GM19455 (cell line): ENCODE results near the gene BRAT1.
A peak's percentile ranks its signal among the peaks of the same experiment; 100 is the strongest.
"Not testable (repeated sequence)": the region's sequence is repeated elsewhere in the genome, so short reads cannot be mapped to it uniquely, and the experiment has no call there.

Experiments
- ATAC-seq: cut with Tn5 transposase; IDR thresholded peaks from one replicate; pipeline ENCODE4 v1.9.1; 2021; ENCODE audit not compliant: unreplicated experiment

Gene BRAT1

DNA sequence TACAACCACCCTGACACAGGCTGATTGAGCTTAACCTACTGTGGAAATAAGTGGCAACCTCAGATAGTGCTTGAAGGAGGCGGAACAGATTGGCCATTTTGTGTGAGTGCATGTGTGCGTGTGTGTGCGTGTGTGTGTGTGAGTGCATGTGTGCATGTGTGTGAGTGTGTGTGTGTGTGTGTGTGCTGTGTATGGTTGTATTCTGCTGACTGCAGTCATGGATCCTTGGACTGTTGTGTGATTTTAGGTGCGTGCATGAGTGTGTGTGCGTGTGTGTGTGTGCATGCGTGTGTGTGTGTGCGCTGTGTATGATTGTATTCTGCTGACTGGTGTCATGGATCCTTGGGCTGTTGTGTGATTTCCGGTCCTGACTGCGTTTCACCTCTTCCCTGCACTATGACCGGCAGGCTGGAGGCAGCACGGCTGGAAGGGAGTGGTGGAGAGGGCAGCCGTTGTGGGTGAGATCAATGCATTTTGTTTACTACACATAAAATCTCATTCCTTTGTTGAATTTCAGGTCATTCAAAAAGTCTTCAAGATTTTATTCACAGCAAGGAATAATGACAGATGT, 9.7 kb upstream of the BRAT1 start:
- ATAC-seq, result no peak

DNA sequence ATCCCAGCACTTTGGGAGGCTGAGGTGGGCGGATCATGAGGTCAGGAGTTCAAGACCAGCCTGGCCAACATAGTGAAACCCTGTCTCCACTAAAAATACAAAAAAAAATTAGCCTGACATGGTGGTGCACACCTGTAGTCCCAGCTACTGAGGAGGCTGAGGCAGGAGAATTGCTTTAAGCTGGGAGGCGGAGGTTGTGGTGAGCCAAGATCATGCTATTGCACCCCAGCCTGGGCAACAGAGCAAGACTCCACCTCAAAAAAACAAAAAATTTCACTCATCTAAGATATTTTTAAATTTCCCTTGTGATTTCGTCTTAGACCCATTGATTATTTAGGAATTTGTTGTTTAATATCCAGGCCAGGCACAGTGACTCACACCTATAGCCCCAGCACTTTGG, 8.6 kb upstream of the BRAT1 start:
- ATAC-seq, result not testable (repeated sequence)

DNA sequence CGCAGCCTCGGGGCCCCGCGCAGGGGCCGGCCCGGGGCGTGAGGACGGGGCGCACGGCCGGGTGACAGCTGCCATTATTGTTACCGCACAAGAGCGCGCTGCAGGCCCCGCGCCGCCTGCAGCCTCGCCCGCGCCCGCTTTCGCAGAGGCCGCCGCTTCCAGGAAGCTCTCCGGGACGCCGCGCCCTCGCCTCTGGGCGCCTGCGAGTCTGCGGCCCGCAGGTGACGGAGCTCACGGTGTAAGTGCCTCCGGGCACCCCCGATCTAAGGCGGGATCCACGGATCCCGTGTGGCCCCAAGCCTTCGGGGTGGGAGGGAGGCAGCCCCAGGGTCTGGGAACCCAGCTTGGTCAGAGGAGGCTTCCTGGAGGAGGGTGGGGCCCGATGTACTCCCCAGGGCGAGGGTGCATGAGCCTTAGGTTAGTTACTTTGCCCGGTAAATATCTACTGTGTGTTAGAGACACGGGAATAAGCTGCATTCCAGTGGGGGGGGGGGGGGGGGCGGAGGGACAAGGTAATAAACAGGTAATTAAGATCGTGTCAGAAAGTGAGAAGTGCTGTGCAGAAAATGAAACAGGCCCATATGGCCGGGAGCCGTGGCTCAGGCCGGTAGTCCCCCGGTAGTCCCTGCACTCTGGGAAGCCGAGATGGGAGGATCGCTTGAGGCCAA, 4.1 kb upstream of the BRAT1 start:
- ATAC-seq, result peak; percentile 2

DNA sequence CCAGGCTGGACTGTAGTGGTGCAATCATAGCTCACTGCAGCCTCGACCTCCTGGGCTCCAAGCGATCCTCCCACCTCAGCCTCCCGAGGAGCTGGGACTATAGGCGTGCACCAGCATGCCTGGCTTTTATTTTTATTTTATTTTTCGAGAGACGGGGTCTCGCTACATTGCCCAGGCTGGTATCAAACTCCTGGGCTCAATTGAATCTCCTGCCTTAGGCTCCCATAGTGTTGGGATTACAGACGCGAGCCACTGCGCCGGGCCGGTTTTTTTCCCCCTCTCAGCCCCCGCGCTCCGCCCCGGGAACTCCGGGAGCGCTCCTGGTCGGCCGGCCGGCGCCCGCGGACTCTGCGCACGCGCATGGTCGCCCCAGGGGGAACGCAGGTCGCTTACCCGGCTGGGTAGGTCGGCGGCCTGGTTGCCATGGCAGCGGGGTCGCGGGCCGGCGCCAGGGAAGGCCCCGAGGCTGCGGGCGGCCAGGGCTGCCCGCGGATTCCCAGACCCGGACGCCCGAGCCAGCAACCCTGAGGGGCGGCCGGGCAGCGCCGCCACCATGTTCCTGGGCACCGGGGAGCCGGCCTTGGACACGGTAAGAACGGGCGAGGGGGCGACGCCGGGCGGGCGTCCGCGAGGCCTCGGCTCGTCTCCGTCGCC, 3.4 kb upstream of the BRAT1 start, which contains the start of gene IQCE:
Gene IQCE, plus strand, starts transcription at position 351 of the 654 bp plus-strand sequence. Its CDS starts 203 bp downstream, at position 554.
- ATAC-seq, result peak; percentile 48

DNA sequence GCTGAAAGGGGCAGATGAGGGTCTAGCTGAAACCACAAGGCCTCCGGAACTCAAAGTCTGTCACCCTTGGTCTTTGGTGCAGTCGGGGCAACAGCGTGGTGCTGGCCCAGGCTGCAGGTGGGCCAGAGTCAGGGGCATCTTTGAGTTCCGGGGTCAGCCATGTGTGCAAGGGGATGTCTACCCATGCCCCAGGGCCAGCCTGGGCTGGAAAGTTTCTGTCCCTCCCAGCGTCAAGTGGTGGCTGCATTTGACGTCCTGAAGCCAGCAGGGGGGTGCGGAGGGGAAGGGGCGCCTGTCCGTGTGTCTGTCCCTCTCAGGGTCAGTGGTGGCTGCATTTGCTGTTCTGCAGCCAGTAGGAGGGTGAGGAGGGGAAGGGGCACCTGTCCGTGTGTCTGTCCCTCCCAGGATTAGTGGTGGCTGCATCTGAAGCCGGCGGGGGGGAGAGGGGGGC, 638 bp downstream of the BRAT1 start:
- no peak for ATAC-seq

DNA sequence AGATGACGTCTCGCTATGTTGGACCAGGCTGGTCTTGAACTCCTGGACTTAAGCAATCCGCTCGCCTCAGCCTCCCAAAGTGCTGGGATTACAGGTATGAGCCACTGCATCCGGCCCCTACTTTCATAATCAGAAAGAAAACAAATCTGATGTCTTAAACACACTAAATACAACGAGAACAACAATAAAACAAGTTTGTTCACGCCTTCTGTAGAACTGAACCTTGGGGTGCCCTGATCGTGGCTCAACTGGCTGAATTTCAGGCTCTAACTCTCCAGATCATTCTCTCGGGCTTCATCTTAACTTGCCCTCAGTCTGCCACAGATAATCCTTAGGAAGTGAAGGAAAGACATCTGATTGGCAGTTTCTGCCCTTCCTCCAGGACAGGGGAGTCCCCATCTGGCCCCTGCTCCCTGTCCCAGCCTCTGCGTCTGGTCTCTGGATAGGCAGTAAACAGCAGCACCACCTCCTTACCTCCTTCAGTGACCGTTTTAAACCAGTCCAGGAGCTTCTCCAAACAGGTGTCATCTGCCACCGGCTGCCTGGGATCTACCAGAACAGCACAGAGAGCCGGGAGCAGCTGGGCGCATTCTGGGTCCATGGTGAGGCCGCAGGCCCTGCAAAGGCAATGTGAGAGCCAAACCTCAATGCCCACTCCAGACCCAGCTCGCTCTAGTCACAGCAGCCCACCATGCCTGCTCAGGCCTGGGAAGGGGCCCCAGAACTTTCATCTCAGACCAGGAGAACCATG, 1.3 kb downstream of the BRAT1 start:
- no peak for ATAC-seq

DNA sequence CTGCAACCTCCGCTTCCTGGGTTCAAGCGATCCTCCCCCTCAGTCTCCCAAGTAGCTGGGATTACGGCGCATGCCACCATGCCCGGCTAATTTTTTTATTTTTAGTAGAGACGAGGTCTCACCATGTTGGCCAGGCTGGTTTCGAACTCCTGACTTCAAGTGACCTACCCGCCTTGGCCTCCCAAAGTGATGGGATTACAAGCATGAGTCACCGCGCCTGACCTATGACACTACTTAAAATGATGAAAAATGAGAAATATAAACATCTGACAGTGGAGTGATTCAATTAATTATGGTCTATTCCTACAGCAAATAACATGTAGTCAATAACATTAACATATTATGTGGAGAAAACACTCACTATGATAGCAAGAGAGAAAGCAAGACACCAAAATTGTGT, 2.2 kb downstream of the BRAT1 start:
- ATAC-seq, result no peak

DNA sequence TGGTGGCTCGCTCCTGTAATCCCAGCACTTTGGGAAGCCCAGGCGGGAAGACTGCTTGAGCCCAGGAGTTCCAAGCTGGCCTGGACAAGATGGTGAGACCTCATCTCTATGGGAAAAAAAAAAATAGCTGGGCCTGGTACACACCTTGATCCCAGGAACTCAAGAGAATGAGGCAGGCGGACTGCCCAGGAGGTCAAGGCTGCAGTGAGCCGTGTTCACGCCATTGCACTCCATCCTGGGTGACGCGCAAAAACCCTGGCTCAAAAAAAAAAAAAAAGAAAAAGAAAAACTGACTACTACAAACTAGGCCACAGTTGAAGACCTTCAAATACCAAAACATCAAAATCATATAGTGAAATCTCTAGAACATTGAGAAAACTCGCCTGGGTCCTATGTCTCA, 3.9 kb downstream of the BRAT1 start:
- ATAC-seq, result no peak

DNA sequence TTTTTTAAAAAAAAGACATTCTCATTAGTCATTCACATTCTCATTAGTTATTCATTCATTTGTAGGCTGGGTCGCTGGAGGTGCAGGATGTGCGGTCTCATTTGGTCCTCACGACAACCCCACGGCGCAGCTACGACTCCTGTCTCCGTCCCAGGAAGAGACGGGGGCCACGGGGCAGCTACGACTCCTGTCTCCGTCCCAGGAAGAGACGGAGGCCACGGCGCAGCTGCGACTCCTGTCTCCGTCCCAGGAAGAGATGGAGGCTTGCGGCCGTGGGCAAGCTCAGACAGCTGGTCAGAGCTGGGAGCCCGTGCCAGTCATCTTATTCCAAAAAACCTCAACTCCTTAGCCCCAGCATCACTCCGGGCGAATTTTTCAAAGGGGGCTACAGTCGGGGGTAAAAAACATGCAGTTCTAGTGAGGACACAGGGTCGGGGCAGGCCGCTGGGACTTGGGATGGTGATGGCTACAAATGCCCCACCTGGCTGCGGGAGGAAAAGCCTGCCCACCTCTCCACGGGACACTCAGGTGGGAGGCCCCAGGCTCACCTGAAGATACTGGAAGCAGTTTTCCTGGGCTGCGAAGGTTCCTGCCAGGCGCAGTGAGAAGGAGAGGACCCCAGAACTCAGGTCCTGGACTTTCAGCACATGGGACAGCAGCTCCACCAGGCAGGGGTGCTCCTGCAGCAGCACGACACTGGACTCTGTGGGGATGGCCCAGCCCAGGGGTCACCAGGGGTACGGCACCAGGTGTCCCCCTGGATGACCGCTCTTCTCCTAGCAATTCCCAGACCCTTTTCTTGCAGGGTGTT, 8.3 kb downstream of the BRAT1 start:
- ATAC-seq, result no peak

DNA sequence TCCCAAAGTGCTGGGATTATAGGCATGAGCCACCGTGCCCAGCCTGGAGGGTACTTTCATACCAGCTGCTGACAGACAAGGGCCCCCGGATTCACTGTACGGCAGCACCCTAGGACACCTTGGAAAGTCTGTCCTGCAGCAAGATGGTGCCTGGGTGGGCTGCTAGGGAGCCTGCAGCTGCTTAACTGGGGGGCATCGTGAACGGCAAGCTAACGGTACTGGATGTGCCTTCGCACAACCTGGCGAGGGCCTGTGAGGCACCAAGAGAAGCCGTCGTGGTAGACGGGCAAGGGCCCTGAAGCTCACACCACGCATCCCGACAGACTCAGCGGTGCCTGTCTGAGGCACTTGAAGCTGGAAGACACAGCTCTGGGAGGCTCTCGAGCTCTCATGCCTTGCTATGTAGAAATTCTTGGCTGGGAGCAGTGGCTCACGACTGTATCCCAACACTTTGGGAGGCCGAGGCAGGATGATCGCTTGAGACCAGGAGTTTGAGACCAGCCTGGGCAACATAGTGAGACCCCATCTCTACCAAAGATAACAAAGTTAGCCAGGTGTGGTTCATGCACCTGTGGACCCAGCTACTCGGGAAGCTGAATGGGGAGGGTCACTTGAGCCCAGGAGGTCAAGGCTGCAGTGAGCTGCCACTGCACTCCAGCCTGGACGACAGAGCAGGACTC, 9.4 kb downstream of the BRAT1 start:
- ATAC-seq, result no peak

DNA sequence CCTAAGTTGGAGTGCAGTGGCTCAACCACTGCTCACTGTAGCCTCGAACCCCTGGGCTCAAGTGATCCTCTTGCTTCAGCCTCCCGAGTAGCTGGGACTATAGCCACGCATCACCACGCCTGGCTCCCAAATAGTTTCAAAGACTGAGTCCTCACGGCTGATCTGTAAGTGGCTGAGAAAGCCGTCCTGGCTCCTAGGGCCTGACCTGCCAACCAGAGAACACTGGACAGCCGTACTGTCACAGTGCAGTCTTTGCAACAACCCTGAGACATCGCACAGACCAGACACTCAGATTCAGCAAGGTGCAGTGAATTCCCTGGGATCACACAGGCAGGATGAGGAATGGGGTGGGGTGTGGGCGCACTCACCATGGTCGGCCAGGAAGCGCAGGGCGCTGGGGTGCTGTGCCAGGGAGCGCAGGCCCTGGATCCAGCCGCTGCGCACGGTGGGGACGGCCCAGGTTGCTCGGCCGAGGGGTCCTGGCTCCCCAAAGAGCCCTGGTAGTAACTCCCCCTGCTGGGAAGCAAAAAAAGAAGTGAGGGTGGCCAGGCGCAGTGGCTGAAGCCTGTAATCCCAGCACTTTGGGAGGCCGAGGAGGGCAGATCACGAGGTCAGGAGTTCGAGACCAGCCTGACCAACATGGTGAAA, 10.7 kb downstream of the BRAT1 start:
- no peak for ATAC-seq

DNA sequence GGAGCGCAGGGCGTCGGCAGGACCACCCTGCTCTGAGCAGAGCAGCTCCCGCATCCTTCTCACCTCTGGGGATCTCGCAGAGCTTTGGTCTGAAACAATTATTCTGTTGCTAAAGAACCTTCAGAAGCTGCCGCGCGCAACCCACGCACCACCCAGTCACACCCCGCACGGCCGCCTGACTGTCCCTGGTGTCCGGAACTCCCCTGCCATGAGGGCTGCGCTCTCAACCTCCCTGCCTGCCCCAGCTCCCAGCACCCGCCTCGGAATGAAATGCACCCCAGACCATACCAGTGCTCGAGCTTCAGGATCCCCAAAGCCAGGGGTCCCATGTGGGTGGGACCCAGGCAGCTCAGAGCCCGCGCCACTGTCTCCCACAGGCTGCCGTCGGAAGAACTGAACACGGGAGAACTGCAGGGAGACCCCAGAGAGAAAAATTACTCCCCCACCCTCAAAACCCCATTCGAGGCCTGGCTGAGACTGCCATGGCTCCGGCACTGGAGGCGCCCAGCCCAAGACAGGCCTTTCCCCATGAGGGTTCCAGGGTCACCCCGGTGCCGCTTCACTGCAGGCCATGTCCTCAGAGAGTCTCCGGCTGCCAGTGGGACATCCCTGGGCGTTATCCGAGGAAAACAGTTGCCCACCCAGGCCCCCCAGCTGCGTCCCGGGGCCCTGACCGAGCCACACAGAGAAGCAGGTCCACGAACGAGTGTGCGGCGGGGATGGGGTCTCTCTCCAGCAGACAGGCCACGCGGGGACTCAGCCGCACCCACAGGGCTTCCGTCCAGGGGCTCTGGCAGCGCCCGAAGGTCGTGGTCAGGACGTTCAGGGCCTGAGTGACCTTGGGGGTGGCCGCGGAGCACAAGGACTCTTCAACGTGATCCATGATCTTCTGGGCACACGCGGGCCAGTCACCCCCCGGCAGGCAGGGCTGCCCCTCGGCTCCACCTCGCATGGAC, 12.1 kb downstream of the BRAT1 start:
- ATAC-seq, result no peak

DNA sequence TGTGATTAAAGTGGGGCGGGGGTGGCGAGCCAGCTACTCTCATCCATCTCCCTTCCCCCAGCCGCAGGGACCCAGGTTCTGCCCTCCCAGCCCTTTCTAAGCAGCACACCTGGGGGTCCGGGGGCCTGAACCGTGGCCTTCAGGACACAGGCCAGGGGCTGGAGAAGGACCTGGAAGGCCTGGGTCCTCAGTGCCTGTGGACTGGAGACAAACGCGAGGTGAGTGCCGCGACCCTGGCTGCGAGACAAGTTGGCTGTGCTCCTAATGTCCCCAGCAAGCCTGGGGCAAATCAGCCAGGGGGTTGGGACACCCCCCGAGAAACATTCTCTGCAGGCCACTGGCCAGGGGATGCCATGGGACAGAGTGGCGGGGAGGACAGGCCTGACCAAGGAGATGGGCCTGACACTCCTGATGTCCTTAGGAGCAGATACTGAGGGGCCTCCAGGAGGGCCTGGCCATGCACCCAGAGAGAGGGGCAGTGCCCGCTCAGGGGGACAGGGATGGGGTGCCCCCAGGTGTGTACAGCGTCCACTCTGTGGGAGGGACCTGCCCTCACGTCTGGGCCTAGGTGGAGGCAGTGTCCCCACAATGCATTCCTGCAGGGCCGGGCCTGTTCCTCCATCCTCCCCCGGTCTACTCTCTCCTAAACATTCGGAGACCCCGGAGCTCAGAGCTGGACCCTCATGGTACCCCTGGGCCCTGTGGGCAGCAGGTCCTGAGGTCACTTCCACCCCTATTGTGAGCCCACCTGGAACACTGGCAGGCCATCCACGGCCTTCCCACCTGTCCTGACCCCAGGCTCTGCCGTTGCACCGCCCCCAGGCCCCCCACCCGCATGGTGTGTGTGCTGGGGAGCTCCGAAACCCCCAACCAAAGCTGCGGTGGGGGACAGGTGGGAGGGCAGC, 13.1 kb downstream of the BRAT1 start:
- no peak for ATAC-seq

DNA sequence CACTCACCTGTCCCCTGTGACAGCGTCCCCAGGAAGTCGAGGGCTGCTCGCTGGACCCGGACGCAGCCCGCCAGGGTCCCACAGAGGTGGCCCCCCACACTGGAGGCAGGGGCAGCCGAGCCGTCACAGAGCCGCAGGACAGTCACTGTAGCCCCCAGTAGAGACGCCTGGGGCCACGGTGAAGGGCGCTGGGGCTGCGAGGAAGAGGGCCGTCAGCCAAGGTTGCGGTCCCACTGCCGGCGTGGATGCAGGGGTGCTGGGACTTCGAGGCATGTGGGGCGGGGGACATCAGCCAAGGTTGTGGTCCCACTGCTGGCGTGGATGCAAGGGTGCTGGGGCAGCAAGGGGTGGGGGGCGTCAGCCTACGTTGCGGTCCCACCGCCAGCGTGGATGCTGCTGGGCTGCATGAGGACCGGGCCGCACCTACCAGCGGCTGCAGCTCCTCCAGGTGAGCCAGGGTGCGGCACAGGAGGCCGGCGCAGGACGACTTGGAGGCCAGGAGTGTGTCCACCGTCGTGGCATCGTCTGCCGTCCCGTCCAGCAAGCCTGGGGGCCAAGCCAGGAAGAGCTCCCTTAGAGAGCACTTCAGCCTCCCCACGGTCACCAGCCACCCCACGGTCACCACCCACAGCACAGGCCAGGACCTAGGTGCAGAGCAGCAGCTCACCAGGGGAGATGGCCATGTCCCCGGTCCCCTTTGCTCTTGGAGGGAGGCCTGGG, 13.9 kb downstream of the BRAT1 start:
- no peak for ATAC-seq

DNA sequence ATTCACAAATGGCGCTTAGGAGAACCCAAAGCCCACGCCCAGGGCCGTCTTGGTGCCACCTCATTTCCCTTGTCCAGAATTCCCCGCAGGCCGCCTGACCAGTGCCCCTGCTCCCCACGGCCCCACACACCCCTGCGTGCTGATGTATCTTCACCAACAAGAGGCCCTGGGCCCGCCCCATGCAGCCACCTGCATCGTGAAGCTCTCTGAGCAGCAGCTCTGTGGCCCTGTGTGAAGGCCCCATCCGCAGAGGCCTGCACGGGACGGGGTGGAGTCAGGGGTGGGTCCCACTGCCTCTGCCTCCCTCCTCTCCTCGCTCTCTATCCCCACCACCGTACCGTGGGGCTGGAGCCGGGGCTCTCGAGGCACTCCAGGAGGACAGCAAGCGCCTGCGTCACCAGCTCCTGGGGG, 14.7 kb downstream of the BRAT1 start:
- no peak for ATAC-seq

DNA sequence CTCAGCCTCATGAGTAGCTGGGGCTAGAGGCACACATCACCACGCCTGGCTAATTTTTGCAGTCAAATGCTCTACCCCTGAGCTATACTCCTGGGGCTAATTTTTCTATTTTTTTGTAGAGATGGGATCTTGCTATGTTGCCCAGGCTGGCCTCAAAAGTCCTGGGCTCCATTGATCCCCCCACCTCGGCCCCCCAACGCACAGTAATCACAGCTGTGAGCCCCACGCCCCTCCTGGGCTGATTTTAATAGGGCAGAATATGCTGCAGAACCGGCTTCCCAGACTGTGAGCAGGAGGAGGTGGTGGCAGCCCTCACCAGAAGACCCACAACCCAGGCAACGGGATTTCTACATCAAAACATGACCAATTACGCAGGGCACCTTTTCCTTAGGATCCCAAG, 15.2 kb downstream of the BRAT1 start:
- ATAC-seq, result no peak
